NCI-H82 treated with DMSO at 0.1 percent for 48 hours (cell line): ENCODE data around the gene CAVIN3.

Experiments
- DNase-seq: peaks from one replicate; lab custom pipeline; 2025; ENCODE audit not compliant: unreplicated experiment; lab: John Stamatoyannopoulos, UW

The CAVIN3 gene

GRCh38 chr11:6271598-6271997, 48.7 kb downstream of the CAVIN3 start:
- no peak for DNase-seq

- no peak for DNase-seq
Observed at GRCh38 chr11:6270584-6271246, 49.6 kb downstream of the CAVIN3 start.

DNA sequence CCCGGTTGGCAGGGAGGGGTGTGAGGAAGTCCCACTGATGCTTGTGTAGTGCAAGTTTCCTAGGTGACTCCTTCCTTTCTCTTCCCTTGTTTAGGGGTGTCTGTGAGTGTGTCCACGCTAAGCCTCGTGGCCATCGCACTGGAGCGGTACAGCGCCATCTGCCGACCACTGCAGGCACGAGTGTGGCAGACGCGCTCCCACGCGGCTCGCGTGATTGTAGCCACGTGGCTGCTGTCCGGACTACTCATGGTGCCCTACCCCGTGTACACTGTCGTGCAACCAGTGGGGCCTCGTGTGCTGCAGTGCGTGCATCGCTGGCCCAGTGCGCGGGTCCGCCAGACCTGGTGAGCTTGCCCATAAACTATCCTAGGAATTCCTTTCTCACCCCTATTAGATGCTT, 50.3 kb downstream of the CAVIN3 start:
- DNase-seq: no peak
